Measurements from ENCODE around the gene RBM8A.

The RBM8A gene

GRCh38 chr1:145871994-145872924 is 55.0 kb downstream of the RBM8A start:
- H3K27ac ChIP-seq (ENCODE audit: low read length) = peak overlapping the region; percentile 63
- no peaks in the 10 kb centered on the region for H3K36me3 ChIP-seq (ENCODE audit: control insufficient read depth in 1 of 2, insufficient read depth in 2 of 2, low read length in 2 of 2)
- H3K9me3 ChIP-seq (ENCODE audit: control insufficient read depth in 1 of 2, low read length in 2 of 2) = no peaks in the 10 kb centered on the region
- H3K4me3 ChIP-seq (ENCODE audit: low read depth in 1 of 2, low read length in 2 of 2) = peak overlapping the region; percentile 68 to 70
- H3K27me3 ChIP-seq (ENCODE audit: low read depth, low read length) = no peaks in the 10 kb centered on the region
- H3K4me1 ChIP-seq (ENCODE audit: control insufficient read depth in 1 of 2, insufficient read depth in 2 of 2, low read length in 2 of 2) = peaks cover 0 to 14% of the 10 kb centered on the region in 2 donors

Data from muscle layer of duodenum (tissue), 2 donors.